Right forelimb (tissue), 1 donor: ENCODE measurements around the gene SFXN5.

ENCODE experiments used
- DNase-seq: peaks from one replicate; pipeline ENCODE4 v3.0.0-alpha.2; 2018

SFXN5 gene

DNA sequence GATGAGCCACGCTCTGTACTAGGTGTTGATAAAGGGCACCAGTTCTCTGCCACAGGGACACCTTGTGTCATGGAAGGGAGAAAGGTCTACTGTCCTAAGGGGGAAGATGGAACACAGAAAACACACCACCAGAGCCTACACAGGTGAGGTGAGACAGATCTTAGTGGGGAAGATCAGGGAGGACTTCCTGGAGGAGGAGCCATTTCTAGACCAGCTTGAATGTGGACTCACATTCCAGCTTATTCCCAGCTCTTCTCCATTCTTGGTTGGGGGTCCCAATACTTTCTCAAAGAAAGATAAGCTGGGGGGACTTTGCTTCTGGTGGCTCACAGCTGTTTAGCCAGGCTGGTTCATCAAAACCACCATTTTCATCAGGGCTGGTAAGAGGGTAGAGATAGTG is 118.0 kb downstream of the SFXN5 start:
- no peak for DNase-seq

DNA sequence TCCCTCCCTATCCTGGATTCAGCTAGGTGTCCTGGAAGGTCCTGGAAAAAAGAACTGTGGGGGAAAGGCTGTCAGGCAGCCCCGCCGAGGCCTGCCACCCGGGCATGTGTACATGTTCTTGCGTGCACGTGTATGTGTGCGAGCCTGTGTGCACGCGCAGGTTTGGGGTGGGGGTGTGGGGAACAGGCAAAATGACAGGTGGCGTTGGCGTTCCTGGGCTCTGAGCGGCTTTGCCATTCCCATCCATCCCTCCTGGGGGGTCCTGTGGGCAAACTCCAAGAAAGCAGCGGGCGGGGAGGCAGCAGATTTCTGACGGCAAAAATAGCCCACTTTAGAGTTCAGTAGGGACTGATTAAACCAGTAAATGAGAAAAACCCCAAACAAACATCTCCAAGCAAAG is 118.6 kb downstream of the SFXN5 start:
- no peak for DNase-seq

DNA sequence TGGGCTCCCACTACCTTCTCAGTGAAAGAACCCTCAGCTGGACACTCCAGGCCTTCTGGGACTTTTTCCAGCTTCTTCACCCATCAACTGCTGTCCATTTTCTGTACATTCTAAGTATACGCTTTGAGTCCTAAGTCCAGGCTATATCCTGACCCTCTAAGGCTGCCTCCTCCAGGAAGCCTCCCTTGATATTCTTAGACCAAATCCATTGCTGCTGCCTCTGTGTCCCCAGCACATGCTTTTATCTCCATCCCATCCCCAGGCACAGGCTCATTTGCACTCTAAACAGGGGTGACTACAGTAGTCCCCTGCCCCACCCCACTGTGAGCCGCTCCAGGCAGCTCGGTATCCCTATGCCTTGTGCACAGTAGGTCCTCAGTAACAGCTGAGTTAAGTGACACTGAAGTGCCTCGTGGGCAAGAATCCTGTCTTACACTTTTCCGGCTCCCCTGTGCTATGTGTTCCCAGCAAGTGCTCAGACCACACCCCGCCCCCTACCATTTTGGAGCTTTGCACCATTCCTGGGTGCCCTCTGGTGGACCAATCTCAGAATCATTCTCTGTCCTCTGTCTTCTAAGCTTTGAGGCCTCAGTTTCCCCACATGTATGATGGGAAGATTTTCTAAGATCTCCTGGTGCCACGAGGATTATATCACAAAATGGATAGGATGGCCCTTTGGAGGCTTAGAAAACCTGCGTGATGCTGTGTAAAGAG is 119.2 kb downstream of the SFXN5 start:
- DNase-seq, result no peak

DNA sequence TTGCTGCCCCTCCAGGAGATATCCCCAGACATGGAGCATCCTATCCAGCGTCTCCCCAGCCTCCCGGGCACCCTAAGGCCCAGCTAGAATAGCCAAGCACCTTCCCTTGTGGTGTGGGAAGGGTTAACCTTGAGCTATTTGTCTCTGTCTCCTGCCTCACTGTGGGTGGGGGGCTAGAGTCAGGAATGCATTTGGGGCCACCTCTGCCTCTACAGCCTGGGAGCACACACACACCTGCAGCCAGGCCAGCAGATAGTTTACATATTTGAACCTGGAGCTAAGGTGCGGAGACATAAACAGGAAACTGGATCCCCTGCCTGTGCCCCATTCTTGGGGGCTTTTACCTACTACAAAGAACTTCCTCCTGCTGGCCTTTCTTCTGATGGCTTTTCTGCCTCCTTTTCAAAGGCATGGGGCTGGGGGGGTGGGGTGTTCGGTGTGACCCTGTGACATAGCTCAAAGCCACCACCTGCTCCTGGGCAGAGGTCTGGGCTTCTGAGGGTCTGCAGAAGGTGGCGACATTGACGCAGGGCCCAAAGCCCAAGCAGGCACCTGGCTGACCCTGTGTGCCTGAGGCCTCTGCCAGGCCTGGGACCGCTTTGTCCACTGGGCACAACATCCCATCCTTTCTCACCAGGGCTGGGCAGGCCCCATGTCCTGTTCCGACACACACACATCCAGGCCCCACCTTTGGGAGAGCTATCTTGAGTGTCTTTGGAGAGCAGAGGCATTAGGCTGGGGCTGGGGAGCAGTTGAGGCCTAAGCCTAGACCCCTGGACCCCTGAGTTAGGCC is 120.0 kb downstream of the SFXN5 start:
- DNase-seq, result no peak

DNA sequence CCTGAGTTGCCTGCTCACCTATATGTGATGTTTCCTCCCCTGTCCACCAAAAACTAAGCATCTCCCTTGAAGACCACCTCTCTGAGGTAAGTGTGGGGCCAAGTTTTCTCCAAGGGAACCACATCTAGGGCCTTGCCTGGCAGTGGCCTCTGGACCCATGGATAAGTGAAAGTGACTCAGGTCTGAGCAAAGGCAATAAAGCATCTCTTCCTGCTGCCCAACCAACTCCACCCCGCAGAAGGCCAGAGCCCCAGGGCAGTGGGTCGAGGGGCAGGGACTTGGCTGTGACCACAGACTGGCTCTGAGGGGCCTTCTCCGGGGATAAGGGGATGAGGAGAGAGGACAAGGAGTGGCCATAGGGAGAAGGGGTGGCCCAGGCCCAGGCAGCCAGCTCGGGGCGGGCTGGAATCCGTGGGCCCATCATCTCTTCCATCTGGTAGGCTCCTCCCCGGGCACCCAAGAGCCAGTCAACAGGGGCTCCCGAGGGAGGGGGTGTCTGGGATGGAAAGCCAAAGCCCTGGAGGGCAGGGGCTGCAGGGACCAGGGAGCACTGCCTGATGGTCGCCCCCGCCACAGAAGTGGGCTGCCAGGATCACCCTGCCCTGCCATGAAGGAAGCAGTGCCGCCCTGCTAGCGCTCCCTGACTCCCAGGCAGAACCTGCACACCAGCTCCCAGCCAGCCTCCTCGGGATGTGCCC is 120.8 kb downstream of the SFXN5 start:
- no peak for DNase-seq

DNA sequence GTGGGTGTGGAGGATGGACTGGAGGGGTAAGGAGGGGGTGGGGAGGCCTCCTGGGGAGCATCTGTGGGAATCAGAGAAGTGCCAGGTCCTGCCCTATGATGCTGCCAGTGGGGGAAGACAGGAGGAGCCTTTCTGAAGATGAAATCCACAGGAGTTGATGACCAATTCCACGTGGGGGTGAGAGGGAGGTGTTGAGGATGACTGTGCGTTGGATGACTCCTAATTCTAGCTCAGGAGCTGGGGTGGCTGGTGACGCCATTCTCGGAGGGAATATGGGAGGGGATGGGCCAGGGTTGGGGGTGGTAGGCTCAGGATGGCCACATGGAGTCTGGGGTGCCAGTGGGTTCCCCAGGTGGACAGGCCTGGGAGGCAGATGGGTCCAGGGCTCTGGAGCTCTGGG is 121.9 kb downstream of the SFXN5 start:
- DNase-seq, result no peak

DNA sequence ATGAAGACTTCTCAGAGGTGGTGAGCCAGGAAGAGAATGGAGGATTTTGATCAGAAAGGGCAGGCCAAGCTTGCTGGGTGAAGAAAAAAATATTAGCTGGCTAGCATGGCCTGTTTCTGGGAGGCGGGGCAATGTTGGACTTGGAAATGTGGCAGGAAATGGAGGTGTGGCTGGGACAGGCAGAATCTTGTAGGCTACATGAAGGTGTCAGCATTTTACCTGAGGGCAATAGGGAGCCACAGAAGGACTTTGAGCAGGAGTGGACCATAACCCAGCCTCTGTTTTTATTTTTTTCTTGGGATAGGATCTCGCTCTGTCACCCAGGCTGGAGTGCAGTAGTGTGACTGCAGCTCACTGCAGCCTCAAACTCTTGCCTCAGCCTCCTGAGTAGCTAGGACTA is 122.5 kb downstream of the SFXN5 start:
- no peak for DNase-seq

DNA sequence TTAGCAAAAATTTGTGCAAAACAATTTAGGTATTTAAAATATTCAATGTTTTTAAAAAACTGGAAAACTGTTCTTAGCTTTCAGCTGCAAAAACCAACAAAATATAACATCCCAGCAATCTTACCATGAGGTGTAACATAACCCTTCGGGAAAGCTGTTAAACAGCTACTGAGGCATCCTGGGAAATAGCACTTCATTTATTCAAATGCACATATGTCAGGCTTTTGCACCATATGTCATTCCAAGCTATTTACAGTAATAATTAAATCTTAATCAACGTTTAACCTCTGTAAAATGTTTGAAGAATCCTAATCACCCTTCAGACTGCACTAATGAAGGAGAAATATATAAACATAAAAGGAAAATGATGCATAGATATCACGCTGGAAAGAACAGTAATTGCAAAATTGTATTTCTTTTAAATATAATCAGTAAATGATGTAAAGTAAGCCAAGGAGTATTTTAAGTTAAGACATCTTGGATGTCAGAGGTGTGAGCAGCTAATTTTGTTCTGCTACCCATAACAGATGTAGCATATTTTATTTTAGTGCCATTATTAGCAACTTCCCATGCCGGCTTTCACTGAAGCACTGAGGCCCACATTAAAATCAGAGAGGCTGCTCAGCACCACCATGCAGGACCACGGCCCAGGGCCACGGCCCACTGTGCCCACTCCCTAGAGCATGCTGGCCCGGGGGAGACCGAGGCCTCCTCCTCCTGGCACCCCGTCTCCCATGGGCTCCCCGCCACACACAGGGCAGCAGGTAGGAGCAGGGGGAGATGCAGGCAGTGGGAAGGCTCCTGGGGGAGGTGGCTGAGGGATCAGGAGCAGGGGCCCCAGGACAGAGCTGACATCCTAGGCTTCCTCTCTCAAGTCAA is 123.3 kb downstream of the SFXN5 start:
- no peak for DNase-seq

DNA sequence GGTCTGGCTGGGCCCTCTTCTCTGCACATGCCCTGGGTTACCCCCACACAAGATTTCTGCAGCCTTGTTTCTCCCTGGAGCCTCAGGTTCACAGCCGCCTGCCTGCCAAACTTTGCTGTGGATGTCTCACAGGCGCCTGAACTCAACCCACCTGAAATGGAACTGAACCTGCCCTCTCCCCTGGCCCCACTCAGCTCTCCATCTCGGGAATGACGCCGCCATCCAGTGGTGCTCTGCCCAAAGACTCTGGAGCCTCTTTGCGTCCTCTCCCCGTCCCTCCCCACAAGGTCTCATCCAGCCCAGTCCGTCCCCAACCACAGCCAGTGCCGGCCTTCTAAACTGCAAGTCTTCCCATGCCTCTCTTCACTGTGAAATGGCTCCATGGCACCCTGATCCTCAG is 125.0 kb downstream of the SFXN5 start:
- DNase-seq, result no peak

DNA sequence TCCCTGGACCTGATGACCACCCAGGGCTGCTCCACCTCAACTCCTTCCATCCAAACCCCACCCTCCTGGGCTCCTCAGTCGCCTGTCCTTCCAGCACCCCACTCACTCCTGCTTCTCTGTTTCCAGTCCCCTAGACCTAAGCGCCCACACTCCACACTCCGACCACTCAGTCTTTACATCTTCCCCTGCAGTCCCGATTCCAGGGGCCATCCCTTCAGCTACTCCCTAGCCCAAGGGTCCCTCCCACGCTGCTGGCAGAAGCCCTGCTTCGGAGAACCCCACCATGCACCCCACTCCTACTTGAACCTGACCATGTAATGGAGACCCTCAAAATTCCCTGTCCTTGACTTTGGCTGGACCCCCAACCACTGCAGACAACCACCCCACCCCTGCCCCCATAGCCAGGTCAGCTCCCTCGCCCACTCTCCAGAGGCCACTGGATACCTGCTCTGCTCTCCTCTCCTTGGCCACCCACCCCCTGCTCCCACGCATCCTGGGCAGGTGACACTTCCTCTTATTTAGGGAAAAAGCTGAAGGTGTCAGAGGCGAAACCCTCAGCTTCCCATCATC is 126.0 kb downstream of the SFXN5 start:
- no peak for DNase-seq

DNA sequence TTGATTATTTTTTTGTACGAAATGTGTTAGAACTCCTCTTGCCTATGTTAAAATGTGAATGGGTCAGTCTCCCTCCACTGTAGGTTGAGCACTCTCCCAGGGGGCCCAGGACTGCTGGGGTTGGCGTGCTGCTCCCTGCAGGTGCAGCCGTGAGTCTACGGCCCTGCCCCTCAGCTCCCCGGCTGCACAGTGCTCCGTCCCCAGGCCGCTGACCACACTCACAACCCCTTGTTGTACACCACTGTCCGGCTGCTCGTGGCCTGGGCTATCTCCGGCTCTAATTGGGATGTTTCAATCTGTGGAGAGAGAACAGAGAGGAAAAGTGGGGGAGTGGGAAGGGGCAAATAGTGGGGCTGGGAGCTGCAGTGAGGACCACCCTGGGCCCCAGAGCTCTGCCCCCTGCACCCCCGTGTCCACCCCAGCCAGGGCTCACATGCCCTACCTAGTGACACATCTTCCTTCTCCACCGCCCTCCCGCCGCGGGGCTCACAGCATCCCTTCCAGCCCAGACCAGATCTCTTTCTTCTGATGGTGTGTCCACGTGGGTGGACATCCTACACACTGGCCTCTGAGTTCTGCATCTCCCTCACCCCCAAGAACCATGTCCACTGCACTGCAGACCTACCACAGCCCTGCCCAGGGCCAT is 126.6 kb downstream of the SFXN5 start:
- DNase-seq, result no peak

DNA sequence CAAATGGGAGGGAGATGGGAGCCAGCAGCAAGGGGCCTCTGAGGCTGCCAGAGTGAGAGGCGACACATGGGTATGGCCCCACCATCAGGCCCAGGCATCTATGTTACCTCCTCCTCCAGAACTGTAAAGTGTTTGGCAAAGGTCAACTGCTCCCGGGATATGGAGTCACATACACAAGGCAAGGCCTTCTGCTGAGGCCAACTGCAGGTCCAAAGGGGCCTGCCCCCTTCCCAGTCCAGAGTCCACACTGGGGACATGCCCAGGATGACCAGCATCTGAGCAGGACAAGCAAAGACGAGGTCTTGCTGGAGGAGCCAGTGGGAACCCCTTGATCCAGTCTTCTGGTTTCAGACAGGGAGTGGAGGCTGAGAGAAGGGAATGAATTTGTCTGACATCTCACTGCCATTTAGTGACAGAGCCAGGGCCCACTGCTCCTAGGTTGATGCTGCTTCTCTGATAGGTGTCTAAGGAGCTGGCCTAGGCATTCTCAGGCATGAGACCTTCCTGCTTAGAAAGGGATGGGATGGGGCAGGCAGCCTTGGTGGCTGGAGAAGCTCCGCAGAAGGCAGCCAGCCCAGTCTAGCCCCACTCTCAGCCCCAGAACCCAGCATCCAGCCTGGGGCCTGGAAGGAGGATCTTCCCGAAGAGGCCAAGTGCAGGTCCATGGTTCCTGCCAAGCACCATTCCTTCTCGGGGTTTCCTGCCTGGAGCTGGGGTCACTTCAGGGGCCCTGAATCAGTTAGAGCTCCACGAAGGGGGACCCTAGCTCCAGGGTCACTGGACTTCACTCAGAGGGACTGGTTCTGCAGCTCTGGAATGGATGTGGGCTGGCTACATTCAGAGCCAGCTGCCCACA is 127.7 kb downstream of the SFXN5 start:
- no peak for DNase-seq

DNA sequence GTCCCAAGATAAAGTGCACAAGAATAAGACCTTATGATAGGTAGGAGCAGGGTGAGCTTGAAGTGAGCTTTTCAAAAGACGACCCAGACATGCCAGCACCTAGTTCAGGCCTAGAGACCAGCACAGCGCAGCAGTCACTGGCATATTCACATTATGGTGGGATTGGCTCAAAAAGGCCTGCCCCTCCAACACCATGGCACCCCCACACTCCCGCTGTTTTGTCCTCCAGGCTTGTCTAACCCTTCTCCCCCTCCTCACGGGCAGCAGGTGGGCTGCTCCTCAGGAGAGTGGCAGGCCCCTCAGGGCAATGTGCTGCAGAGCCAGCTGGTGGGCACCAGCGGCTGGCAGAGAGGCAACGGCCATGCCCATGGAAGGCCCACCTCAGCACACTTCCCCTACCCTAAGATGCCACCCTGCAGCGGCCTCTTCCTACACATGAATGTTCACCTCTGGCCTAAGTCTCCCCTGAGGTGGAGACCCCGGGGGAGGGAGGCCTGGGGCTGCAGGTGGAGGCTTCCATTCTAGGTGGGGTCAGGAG is 128.6 kb downstream of the SFXN5 start:
- no peak for DNase-seq

DNA sequence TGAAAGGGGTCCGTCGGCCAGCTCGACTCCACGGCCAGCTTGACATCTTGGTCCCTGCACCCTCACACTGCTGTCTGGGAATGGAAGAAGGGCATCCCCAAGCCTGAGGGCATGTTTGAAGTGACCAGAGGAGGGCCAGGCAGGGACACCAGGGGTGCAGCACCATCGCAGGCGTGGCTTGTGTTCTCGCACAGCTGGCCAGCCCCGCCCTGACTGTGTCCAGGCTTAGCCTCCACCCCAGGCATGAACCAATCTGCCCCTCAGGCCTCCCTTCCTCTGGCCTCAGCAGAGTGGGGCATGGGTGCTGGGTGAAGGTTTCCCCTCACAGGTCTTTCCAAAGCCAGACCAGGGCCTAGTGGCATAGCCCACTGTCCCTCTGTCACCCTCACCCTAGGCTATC is 129.2 kb downstream of the SFXN5 start:
- DNase-seq, result no peak

DNA sequence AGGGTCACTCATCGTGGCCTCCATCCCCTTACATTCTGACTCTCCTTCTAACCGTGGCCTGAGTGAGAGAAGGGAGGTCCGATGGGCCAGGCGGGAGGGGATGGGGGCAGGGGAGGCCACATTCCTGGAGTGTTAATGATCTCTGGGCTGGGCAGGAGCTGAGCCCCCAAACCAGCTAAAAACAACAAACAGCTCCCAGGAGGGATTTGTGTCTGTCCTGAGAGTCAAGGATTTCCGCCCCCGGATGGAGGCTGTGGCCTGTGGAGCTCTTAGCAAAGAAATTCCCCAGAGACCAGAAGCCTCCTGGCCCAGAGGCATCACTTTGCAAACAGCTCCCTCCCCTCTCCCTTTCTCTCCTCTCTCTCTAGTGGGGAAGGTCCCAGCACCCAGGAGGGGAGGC is 130.7 kb downstream of the SFXN5 start:
- no peak for DNase-seq

DNA sequence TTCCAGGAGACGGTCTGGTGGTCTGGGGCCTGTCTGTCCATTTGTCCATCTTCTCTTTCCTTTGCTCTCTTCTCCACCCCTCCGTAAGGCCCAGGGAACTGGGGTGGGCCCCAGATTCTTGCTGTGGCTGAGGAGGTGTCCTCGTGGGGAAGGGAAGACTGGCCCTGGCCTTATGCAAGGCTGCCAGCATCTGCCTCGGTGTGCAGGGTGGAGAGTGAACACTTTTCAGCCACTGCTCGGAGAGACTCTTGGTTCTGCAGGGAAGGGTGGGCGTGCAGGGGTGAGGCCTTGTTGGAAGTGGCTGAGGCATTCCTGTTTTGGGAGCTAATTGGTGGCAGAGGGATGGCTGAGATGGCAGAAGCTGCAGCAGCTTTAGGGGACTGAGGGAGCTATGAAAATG is 131.2 kb downstream of the SFXN5 start:
- no peak for DNase-seq

DNA sequence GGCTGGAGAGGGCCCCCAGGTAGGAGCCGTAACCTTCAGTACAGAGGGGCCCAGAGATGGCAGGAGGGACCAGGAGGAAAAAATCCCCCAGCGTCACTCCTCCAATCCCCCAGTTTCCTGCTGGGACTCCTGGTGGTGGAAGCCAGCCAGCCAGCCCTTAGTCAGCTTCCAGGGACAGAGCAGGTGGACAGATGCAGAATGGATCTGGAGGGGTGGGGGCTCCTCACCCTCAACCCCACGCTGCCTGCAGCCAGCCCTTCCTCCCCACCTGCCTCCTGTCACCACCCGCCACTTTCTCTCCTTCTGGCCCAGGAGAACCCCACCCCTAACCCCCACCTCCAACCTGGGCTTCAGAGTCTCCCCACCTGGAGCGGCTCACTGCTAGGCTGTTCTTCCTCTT is 133.1 kb downstream of the SFXN5 start:
- no peak for DNase-seq

DNA sequence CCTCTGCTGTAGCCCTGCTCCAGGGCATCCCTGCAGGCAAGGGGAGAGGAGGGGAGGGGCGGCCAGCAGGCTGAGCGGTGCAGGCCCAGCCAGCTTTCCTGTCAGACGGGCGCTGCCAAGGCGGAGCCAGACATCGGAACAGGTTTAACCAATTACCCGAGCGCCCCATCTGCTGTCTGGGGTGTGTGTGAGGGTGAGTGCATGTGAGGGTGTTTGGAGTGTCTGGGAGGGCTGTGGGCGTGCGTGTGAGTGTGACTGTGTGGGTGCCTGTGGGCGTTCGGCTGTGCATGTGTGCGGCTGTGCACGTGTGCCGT is 134.2 kb downstream of the SFXN5 start:
- DNase-seq, result no peak

DNA sequence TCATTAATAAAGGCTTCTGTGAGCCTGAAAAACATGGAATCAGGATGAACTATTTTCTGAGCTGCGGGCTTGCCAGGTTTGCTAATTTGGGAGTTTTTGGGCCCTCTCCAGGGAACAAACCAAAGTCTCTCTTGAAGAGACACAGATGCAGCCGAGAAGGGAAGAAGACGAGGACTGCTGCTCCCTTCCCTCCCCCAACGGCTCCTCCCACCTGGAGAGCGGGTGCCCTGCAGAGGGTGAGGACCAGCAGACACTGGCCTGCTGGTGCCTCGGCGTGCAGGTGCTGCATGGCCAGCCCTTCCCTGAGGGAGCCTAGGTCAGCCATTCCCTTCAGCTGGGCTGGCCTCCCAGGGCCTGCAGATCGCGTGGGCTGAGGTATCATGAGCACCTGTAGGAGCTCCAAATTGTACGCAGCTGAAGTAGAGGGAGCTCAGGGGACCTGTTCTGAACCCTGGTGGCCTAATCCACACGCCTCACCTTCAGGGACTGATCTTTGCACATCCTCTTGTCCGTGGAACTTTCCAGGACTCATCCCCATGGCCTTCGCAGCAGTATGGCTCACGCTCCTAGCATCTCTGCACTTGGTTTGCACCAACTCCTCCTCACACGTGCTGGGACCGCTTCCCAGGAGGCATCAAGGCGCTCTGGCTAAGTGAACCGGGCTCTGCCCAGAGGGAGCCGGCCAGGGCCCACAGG is 134.7 kb downstream of the SFXN5 start:
- DNase-seq, result no peak

DNA sequence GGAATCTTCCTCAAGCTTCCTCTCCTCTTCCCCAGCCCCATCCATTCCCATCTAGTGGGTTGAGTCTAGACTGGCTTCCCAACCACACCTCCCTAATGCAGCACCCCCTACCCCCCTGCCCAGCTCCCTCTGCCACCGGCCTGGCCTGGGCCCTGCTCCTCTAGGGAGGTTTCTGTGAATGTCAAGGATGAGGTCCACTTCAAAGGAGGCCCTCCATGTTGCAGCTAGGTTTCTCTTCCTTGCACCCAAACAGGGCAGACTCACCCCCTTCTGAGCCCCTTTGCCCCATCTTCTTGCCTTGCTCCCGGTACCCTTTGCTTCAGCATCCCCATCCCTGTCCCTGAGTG is 135.9 kb downstream of the SFXN5 start:
- DNase-seq, result no peak
